Measurements from ENCODE around the gene CES3. TPM values are rescaled to one million over a fixed set of nuclear protein-coding genes. Genes with fewer than 3 reads are reported as not detected.
A peak's percentile ranks its signal among the peaks of the same experiment; 100 is the strongest.
"Not testable (repeated sequence)": the region's sequence is repeated elsewhere in the genome, so short reads cannot be mapped to it uniquely, and the experiment has no call there.

The CES3 gene
- polyA plus RNA-seq, 2 donors: 1.8 to 4.8 TPM

DNA sequence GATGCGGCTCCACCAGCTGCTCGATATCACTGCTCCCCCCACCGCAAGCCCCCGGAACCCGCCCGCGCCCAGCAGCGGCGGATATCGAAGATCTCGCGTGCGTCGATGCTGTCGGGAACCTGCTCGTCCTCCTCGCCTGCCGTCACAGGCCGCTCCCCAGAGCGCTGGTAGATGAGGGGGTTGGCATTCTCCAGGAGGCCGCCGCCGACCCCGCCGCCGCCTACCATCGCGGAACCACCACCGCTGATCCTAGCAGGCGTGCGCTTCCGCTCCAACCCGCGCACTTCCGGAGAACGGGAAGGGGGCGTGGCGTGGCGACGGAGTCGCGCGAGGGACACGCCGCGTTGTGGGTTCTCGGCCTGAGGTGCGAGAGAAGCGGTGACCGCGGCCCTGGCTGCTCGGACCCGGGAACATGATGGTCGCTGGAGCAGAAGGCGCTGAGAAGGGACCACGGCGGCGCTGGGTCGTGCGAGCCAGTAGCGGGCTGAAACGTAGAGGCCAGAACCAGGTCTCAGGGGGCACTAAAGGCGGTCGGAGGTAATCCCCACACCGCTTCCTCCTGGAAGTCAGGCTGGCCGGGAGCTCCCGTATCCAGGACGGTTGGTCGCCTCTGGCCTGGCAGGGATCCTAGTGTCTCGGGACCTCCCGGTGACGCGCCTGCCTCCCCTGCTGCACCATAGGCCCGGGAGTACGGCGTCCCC, 26.8 kb upstream of the CES3 start, which contains the start of gene CIAO2B:
Gene CIAO2B, minus strand, starts transcription at position 265 of the 701 bp plus-strand sequence. Its CDS starts 38 bp downstream, at position 227.
- Histone ChIP-seq H3K36me3 (ENCODE audit: control insufficient read depth in 2 of 2, insufficient read depth in 2 of 2, low read length in 1 of 2) (peaks cover 9 to 29% of the 10 kb centered on the region in 2 donors), H3K9me3 (ENCODE audit: control insufficient read depth in 2 of 2, insufficient read depth in 1 of 2, low read depth in 1 of 2, low read length in 1 of 2) (no peaks in the 10 kb centered on the region), H3K27ac (ENCODE audit: low read depth in 2 of 2, low read length in 1 of 2) (peak within 1 kb of the TSS; percentile 96), H3K4me1 (ENCODE audit: control insufficient read depth in 2 of 2, insufficient read depth in 2 of 2, low read length in 1 of 2) (peaks cover 7 to 15% of the 10 kb centered on the region in 2 donors), H3K4me3 (ENCODE audit: low read depth in 1 of 2, low read length in 2 of 2) (peak within 1 kb of the TSS; percentile 75), H3K27me3 (ENCODE audit: control insufficient read depth in 1 of 2, insufficient read depth in 2 of 2, low read length in 2 of 2) (no peaks in the 10 kb centered on the region)
- 0% methylated on average over 73 to 76 of the region's 76 CpGs for WGBS, 2 donors

DNA sequence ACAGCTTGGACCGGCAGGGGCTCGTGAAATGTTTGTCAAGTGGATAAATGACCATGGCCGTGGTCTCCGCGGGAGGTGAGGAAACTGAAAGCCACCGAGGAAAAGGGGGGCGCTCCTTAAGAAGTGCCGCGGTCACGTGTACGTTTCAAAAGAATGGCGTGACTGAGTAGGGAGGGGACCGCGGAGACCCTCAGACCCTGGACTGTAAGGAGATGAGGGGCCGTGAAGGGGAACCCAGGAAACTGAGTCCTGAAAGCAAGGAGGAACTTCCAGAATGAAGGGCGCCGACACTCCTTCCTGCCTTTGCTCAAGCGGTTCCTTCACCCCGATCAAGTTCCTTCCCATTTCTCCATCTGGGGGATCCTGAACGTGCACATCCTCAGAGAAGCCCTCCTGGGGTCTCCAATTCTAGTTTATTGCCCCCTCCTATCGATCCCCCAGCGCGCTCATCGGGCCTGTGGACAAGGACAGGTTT, 26.2 kb upstream of the CES3 start:
- peaks cover 7 to 15% of the 10 kb centered on the region in 2 donors for H3K4me1 ChIP-seq (ENCODE audit: control insufficient read depth in 2 of 2, insufficient read depth in 2 of 2, low read length in 1 of 2)
- WGBS, 2 donors: 0 to 2% methylated on average over 18 to 21 of the region's 24 CpGs
- peak overlapping the region; percentile 96 for H3K27ac ChIP-seq (ENCODE audit: low read depth in 2 of 2, low read length in 1 of 2)
- H3K36me3 ChIP-seq (ENCODE audit: control insufficient read depth in 2 of 2, insufficient read depth in 2 of 2, low read length in 1 of 2): peaks cover 9 to 35% of the 10 kb centered on the region in 2 donors
- not testable (repeated sequence) for H3K27me3 ChIP-seq (ENCODE audit: control insufficient read depth in 1 of 2, insufficient read depth in 2 of 2, low read length in 2 of 2); H3K9me3 ChIP-seq (ENCODE audit: control insufficient read depth in 2 of 2, insufficient read depth in 1 of 2, low read depth in 1 of 2, low read length in 1 of 2)
- H3K4me3 ChIP-seq (ENCODE audit: low read depth in 1 of 2, low read length in 2 of 2): peak overlapping the region; percentile 75

DNA sequence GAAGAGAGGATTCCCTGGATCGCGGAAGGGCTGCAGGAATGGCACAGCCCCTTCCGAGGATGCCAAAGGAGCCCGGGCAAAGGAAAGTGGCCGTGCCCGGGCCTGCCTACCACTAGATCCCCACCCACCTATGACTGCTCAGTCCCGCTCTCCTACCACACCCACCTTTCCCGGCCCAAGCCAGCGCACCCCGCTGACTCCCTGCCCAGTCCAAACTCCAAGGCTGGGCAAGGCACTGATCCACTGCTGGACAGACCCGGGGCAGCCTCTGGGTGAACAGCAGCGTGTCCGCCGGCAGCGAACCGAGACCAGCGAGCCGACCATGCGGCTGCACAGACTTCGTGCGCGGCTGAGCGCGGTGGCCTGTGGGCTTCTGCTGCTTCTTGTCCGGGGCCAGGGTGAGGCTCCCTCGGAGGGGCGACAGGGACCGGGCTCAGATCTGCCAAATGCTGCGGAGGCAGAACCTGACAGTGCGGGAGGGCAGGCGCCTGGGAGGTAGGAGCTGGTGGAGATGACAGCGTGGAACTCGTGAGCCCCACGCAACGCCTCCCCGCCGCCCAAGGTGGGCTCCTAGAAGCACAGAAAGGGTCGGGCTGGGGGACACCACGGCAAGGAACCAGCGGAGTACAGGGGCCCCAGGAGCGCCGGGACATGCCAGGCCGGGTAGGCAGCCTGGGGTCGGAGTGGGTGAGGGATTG, 25.6 kb upstream of the CES3 start, which contains the start of gene CES2:
Gene CES2, plus strand, starts transcription at position 203 of the 698 bp plus-strand sequence. Its CDS starts 120 bp downstream, at position 323.
- H3K36me3 ChIP-seq (ENCODE audit: control insufficient read depth in 2 of 2, insufficient read depth in 2 of 2, low read length in 1 of 2): peaks cover 14 to 41% of the 10 kb centered on the region in 2 donors
- WGBS, 2 donors: 20% methylated on average over 41 to 44 of the region's 44 CpGs
- H3K4me3 ChIP-seq (ENCODE audit: low read depth in 1 of 2, low read length in 2 of 2): peak within 1 kb of the TSS; percentile 75
- H3K27ac ChIP-seq (ENCODE audit: low read depth in 2 of 2, low read length in 1 of 2): peak within 1 kb of the TSS; percentile 96
- no peaks in the 10 kb centered on the region for H3K27me3 ChIP-seq (ENCODE audit: control insufficient read depth in 1 of 2, insufficient read depth in 2 of 2, low read length in 2 of 2)
- H3K9me3 ChIP-seq (ENCODE audit: control insufficient read depth in 2 of 2, insufficient read depth in 1 of 2, low read depth in 1 of 2, low read length in 1 of 2): no peaks in the 10 kb centered on the region
- H3K4me1 ChIP-seq (ENCODE audit: control insufficient read depth in 2 of 2, insufficient read depth in 2 of 2, low read length in 1 of 2): peaks cover 7 to 15% of the 10 kb centered on the region in 2 donors

DNA sequence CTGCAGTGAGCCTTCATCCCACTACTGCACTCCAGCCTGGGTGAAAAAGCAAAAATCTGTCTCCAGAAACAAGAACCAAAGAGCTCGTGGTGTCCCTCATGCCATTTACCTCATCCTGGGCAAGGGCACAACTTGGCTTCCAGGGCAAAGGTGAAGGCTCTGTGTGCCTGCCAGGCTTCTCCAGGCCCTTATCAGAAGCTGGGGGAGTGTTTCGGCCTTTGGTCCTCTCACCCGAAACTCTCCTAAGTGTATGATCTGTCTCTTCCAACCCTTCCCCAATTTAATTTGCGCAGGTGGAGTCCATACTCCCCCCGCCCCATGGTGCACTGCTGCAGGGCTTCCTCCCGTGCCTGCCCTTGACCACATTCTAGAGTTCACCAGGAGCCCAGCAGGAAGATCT, 24.6 kb upstream of the CES3 start:
- Histone ChIP-seq H3K36me3 (ENCODE audit: control insufficient read depth in 2 of 2, insufficient read depth in 2 of 2, low read length in 1 of 2) (peaks cover 21 to 51% of the 10 kb centered on the region in 2 donors), H3K4me3 (ENCODE audit: low read depth in 1 of 2, low read length in 2 of 2) (peak overlapping the region; percentile 75), H3K27ac (ENCODE audit: low read depth in 2 of 2, low read length in 1 of 2) (peak overlapping the region in 1 of 2 donors; percentile 72)

DNA sequence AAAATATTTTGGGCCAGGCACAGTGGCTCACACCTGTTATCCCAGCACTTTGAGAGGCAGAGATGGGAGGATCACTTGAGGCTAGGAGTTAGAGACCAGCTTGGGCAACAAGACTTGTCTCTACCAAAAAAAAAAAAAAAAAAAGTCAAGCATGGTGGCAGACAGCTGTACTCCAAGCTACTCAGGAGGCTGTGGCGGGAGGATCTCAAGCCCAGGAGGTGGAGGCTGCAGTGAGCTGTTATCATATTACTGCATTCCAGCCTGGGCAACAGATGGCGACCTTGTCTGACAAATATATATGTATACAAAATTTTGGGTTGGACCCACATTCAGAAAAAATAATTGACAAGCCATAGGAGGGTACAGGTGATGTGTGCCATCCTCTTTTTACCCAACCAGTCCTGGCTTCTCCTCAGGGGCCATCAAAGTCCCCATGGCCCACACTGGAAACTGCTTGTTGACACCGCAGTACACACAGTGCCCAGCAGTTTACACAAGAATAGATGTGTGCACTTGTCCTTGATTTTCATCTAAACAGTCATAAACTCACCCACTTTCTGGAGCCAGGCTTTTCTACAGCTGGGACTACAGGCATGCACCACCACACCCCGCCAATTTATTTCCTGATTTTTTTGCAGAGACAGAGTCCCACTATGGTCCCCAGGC, 24.0 kb upstream of the CES3 start:
- Histone ChIP-seq H3K27me3 (ENCODE audit: control insufficient read depth in 1 of 2, insufficient read depth in 2 of 2, low read length in 2 of 2) (no peaks in the 10 kb centered on the region), H3K4me3 (ENCODE audit: low read depth in 1 of 2, low read length in 2 of 2) (peak overlapping the region in 1 of 2 donors; percentile 75), H3K9me3 (ENCODE audit: control insufficient read depth in 2 of 2, insufficient read depth in 1 of 2, low read depth in 1 of 2, low read length in 1 of 2) (no peaks in the 10 kb centered on the region), H3K4me1 (ENCODE audit: control insufficient read depth in 2 of 2, insufficient read depth in 2 of 2, low read length in 1 of 2) (peaks cover 7 to 15% of the 10 kb centered on the region in 2 donors), H3K27ac (ENCODE audit: low read depth in 2 of 2, low read length in 1 of 2) (no peak overlapping the region), H3K36me3 (ENCODE audit: control insufficient read depth in 2 of 2, insufficient read depth in 2 of 2, low read length in 1 of 2) (peaks cover 26 to 55% of the 10 kb centered on the region in 2 donors)
- WGBS, 2 donors: 79% methylated on average over 4 of the region's 4 CpGs

More for the DNA sequence above, 24.6 kb upstream of the CES3 start:
- peaks cover 7 to 15% of the 10 kb centered on the region in 2 donors for H3K4me1 ChIP-seq (ENCODE audit: control insufficient read depth in 2 of 2, insufficient read depth in 2 of 2, low read length in 1 of 2)
- WGBS, 2 donors: 70 to 75% methylated on average over 6 of the region's 6 CpGs
- H3K27me3 ChIP-seq (ENCODE audit: control insufficient read depth in 1 of 2, insufficient read depth in 2 of 2, low read length in 2 of 2): no peaks in the 10 kb centered on the region
- H3K9me3 ChIP-seq (ENCODE audit: control insufficient read depth in 2 of 2, insufficient read depth in 1 of 2, low read depth in 1 of 2, low read length in 1 of 2): no peaks in the 10 kb centered on the region

DNA sequence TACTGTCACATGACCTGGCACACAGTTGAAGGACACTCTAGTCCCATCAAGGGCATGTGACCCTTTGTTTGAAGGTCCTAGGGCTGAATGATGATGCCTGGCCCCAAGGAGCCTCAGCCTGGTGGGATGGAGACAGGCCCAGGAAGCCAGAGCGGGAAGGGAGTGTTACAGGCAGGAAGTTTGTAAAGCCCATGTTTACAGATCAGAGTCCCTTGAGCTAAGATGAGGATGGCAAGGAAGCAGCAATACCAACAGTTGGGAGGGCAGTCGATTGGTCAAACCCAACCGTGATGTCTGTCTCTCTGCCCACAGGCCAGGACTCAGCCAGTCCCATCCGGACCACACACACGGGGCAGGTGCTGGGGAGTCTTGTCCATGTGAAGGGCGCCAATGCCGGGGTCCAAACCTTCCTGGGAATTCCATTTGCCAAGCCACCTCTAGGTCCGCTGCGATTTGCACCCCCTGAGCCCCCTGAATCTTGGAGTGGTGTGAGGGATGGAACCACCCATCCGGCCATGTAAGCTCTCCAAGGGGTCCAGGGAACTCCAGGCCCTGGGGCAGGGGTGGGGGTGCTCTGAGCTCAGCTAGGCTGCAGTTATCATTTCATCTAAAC, 23.2 kb upstream of the CES3 start:
- Histone ChIP-seq H3K36me3 (ENCODE audit: control insufficient read depth in 2 of 2, insufficient read depth in 2 of 2, low read length in 1 of 2) (peaks cover 34 to 52% of the 10 kb centered on the region in 2 donors), H3K27me3 (ENCODE audit: control insufficient read depth in 1 of 2, insufficient read depth in 2 of 2, low read length in 2 of 2) (no peaks in the 10 kb centered on the region), H3K4me1 (ENCODE audit: control insufficient read depth in 2 of 2, insufficient read depth in 2 of 2, low read length in 1 of 2) (peaks cover 7 to 11% of the 10 kb centered on the region in 2 donors), H3K9me3 (ENCODE audit: control insufficient read depth in 2 of 2, insufficient read depth in 1 of 2, low read depth in 1 of 2, low read length in 1 of 2) (no peaks in the 10 kb centered on the region), H3K27ac (ENCODE audit: low read depth in 2 of 2, low read length in 1 of 2) (no peak overlapping the region), H3K4me3 (ENCODE audit: low read depth in 1 of 2, low read length in 2 of 2) (no peak overlapping the region)
- WGBS, 2 donors: 92% methylated on average over 10 of the region's 10 CpGs

DNA sequence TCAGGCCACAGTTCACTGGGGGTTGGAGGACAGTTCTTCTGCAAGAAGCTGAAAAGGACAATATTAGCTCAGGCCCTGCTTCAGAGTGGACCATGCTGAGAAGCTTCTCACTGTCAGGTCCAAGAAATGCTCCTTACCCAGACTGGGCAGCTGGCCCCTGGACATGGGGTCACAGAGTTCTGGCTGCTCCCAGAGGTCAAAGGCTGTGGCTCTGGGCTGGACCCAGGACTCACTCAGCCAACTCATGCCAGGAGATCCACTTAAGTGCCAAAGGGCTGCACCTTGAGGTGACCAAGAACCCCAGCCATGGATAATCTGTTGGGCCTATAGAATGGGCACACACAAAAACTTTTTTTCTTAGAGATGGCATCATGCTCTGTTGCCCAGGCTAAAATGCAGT, 21.7 kb upstream of the CES3 start:
- Histone ChIP-seq H3K4me1 (ENCODE audit: control insufficient read depth in 2 of 2, insufficient read depth in 2 of 2, low read length in 1 of 2) (peaks cover 5 to 10% of the 10 kb centered on the region in 2 donors), H3K27me3 (ENCODE audit: control insufficient read depth in 1 of 2, insufficient read depth in 2 of 2, low read length in 2 of 2) (no peaks in the 10 kb centered on the region), H3K27ac (ENCODE audit: low read depth in 2 of 2, low read length in 1 of 2) (no peak overlapping the region), H3K4me3 (ENCODE audit: low read depth in 1 of 2, low read length in 2 of 2) (no peak overlapping the region), H3K36me3 (ENCODE audit: control insufficient read depth in 2 of 2, insufficient read depth in 2 of 2, low read length in 1 of 2) (peaks cover 41 to 62% of the 10 kb centered on the region in 2 donors), H3K9me3 (ENCODE audit: control insufficient read depth in 2 of 2, insufficient read depth in 1 of 2, low read depth in 1 of 2, low read length in 1 of 2) (no peaks in the 10 kb centered on the region)

DNA sequence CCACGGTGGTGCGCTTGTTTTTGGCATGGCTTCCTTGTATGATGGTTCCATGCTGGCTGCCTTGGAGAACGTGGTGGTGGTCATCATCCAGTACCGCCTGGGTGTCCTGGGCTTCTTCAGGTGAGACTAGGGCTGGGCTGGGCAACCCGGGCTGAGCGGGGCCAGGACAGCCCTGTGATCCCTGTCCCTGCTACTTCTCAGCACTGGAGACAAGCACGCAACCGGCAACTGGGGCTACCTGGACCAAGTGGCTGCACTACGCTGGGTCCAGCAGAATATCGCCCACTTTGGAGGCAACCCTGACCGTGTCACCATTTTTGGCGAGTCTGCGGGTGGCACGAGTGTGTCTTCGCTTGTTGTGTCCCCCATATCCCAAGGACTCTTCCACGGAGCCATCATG, 20.8 kb upstream of the CES3 start:
- no peaks in the 10 kb centered on the region for H3K9me3 ChIP-seq (ENCODE audit: control insufficient read depth in 2 of 2, insufficient read depth in 1 of 2, low read depth in 1 of 2, low read length in 1 of 2)
- peaks cover 3 to 9% of the 10 kb centered on the region in 2 donors for H3K4me1 ChIP-seq (ENCODE audit: control insufficient read depth in 2 of 2, insufficient read depth in 2 of 2, low read length in 1 of 2)
- H3K27me3 ChIP-seq (ENCODE audit: control insufficient read depth in 1 of 2, insufficient read depth in 2 of 2, low read length in 2 of 2): no peaks in the 10 kb centered on the region
- WGBS, 2 donors: 90 to 94% methylated on average over 16 of the region's 16 CpGs
- no peak overlapping the region for H3K27ac ChIP-seq (ENCODE audit: low read depth in 2 of 2, low read length in 1 of 2)
- H3K4me3 ChIP-seq (ENCODE audit: low read depth in 1 of 2, low read length in 2 of 2): no peak overlapping the region
- H3K36me3 ChIP-seq (ENCODE audit: control insufficient read depth in 2 of 2, insufficient read depth in 2 of 2, low read length in 1 of 2): peaks cover 41 to 62% of the 10 kb centered on the region in 2 donors

DNA sequence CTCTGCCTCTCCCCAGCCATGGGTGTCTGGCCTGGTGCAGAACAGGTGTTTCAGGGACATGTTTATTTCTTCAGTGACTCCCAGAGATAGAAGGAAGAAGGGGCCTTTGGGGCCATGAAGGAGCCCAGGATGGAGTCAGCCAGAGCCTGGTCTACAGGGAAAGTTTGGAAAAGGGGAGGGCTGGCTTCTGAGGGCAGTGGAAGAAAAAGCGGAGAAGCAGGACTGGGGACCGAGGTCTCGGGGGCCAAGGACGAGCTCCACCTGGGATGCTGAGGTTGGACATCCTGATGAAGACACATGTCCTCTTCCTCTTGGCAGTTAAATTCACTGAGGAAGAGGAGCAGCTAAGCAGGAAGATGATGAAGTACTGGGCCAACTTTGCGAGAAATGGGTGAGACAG, 18.1 kb upstream of the CES3 start:
- 83 to 91% methylated on average over 5 of the region's 5 CpGs for WGBS, 2 donors
- Histone ChIP-seq H3K9me3 (ENCODE audit: control insufficient read depth in 2 of 2, insufficient read depth in 1 of 2, low read depth in 1 of 2, low read length in 1 of 2) (no peaks in the 10 kb centered on the region), H3K27me3 (ENCODE audit: control insufficient read depth in 1 of 2, insufficient read depth in 2 of 2, low read length in 2 of 2) (no peaks in the 10 kb centered on the region), H3K4me1 (ENCODE audit: control insufficient read depth in 2 of 2, insufficient read depth in 2 of 2, low read length in 1 of 2) (peaks cover 0 to 2% of the 10 kb centered on the region in 2 donors), H3K36me3 (ENCODE audit: control insufficient read depth in 2 of 2, insufficient read depth in 2 of 2, low read length in 1 of 2) (peaks cover 37 to 54% of the 10 kb centered on the region in 2 donors), H3K27ac (ENCODE audit: low read depth in 2 of 2, low read length in 1 of 2) (no peak overlapping the region), H3K4me3 (ENCODE audit: low read depth in 1 of 2, low read length in 2 of 2) (no peak overlapping the region)

Data from esophagus (tissue), 2 donors.